ENCODE results near the gene CCDC88C. TPM values are rescaled to one million over a fixed set of nuclear protein-coding genes. Genes with fewer than 3 reads are reported as not detected.

CCDC88C gene
- polyA plus RNA-seq, 1 donor (not counting 4 experiments of a cell fraction or from before 2014, with no cell fraction given) = 2.4 TPM

- no peak for TF ChIP-seq EZH2 (IDR thresholded peaks at IDR 0.05; ENCODE audit: low read length)
- no peak for TF ChIP-seq CTCF (optimal IDR thresholded peaks at IDR 0.05 in 1 of 3, IDR thresholded peaks at IDR 0.05 in 1 of 3, conservative IDR thresholded peaks at IDR 0.05 in 1 of 3; ENCODE audit: extremely low read depth in 1 of 3, insufficient read depth in 2 of 3, low read length in 3 of 3)
- dilution Hi-C loops (cut with MboI; ENCODE audit: extremely low pct_ligation_motif_present, low sequenced_read_pairs) = no loop called here
- DNase-seq (ENCODE audit: low read depth, low spot score) (no peak), FAIRE-seq (no peak)
- Histone ChIP-seq H3K36me3 (ENCODE audit: control insufficient read depth in 2 of 2, extremely low read depth in 1 of 2, insufficient read depth in 2 of 2, low read length in 2 of 2) (no peaks in the 10 kb centered on the region), H3K79me2 (ENCODE audit: control insufficient read depth, insufficient read depth, low read length) (no peaks in the 10 kb centered on the region), H3K4me3 (ENCODE audit: control insufficient read depth in 2 of 3, extremely low read depth in 1 of 3, insufficient read depth in 2 of 3, low read depth in 1 of 3, low read length in 3 of 3) (no peak overlapping the region), H3K4me2 (ENCODE audit: control insufficient read depth, extremely low read depth, insufficient read depth, low read depth, low read length) (no peak overlapping the region), H3K9ac (ENCODE audit: control insufficient read depth, extremely low read depth, insufficient read depth, low read length) (no peak overlapping the region), H3K9me1 (ENCODE audit: control insufficient read depth, extremely low read depth, insufficient read depth, low read length) (no peaks in the 10 kb centered on the region), H3K9me3 (ENCODE audit: control insufficient read depth, low read depth, low read length) (no peaks in the 10 kb centered on the region), H2AFZ (ENCODE audit: control insufficient read depth, low read length) (no peak overlapping the region), H3K27me3 (ENCODE audit: control insufficient read depth, extremely low read depth, insufficient read depth, low read length) (no peaks in the 10 kb centered on the region), H3K4me1 (ENCODE audit: control insufficient read depth, extremely low read depth, insufficient read depth, low read length) (no peaks in the 10 kb centered on the region), H4K20me1 (ENCODE audit: control insufficient read depth, extremely low read depth, insufficient read depth, low read length) (no peaks in the 10 kb centered on the region), H3K27ac (ENCODE audit: control insufficient read depth, insufficient read depth, low read length) (no peak overlapping the region)
Observed at GRCh38 chr14:91424813-91425530, 7.4 kb upstream of the CCDC88C start.

- no peak for TF ChIP-seq CTCF (optimal IDR thresholded peaks at IDR 0.05 in 1 of 3, IDR thresholded peaks at IDR 0.05 in 1 of 3, conservative IDR thresholded peaks at IDR 0.05 in 1 of 3; ENCODE audit: extremely low read depth in 1 of 3, insufficient read depth in 2 of 3, low read length in 3 of 3)
- no peak for TF ChIP-seq EZH2 (IDR thresholded peaks at IDR 0.05; ENCODE audit: low read length)
- Histone ChIP-seq H3K9me3 (ENCODE audit: control insufficient read depth, low read depth, low read length) (no peaks in the 10 kb centered on the region), H3K79me2 (ENCODE audit: control insufficient read depth, insufficient read depth, low read length) (no peaks in the 10 kb centered on the region), H4K20me1 (ENCODE audit: control insufficient read depth, extremely low read depth, insufficient read depth, low read length) (no peaks in the 10 kb centered on the region), H3K36me3 (ENCODE audit: control insufficient read depth in 2 of 2, extremely low read depth in 1 of 2, insufficient read depth in 2 of 2, low read length in 2 of 2) (no peaks in the 10 kb centered on the region), H3K4me1 (ENCODE audit: control insufficient read depth, extremely low read depth, insufficient read depth, low read length) (peaks cover 20% of the 10 kb centered on the region), H2AFZ (ENCODE audit: control insufficient read depth, low read length) (no peak overlapping the region), H3K9ac (ENCODE audit: control insufficient read depth, extremely low read depth, insufficient read depth, low read length) (no peak overlapping the region), H3K4me3 (ENCODE audit: control insufficient read depth in 2 of 3, extremely low read depth in 1 of 3, insufficient read depth in 2 of 3, low read depth in 1 of 3, low read length in 3 of 3) (no peak overlapping the region), H3K27me3 (ENCODE audit: control insufficient read depth, extremely low read depth, insufficient read depth, low read length) (no peaks in the 10 kb centered on the region), H3K4me2 (ENCODE audit: control insufficient read depth, extremely low read depth, insufficient read depth, low read depth, low read length) (no peak overlapping the region), H3K27ac (ENCODE audit: control insufficient read depth, insufficient read depth, low read length) (no peak overlapping the region), H3K9me1 (ENCODE audit: control insufficient read depth, extremely low read depth, insufficient read depth, low read length) (no peaks in the 10 kb centered on the region)
- FAIRE-seq (no peak), DNase-seq (ENCODE audit: low read depth, low spot score) (no peak)
- dilution Hi-C loops (cut with MboI; ENCODE audit: extremely low pct_ligation_motif_present, low sequenced_read_pairs) = no loop called here
Observed at GRCh38 chr14:91420686-91421085, 3.1 kb upstream of the CCDC88C start.

Data from keratinocyte (primary cell).